Caki2 (cell line): ENCODE data around the gene OR7C1. TPM values are rescaled to one million over a fixed set of nuclear protein-coding genes. Genes with fewer than 3 reads are reported as not detected.

ENCODE experiments used
- DNase-seq: peaks from one replicate; pipeline ENCODE4 v3.0.0-alpha.2; 2015; ENCODE audit warnings: low read depth
- in situ Hi-C: cut with HindIII; loops from 2 replicates; pipeline ENCODE4 v1.10.0; 2016; ENCODE audit warnings: low sequenced_read_pairs, low pct_unique_long_range_greater_than_20kb, mixed read lengths
- total RNA-seq: library from RNA; depleted of rRNA; stranded (reverse); fragments of >200 nt; shearing (Covaris generic); gene quantifications from 2 replicates; pipeline ENCODE4 v1.2.3, GENCODE V29; 2014; ENCODE audit warnings: low replicate concordance; rRNA removed

Gene OR7C1
- total RNA-seq = not detected in 2 replicates

GRCh38 chr19:14835011-14835410 is at the start of gene OR7C1, which contains the start of gene OR7A5:
Gene OR7C1 (minus strand): TSS chr19:14835185. CDS start chr19:14800136, 35,049 bp downstream.
Gene OR7A5 (minus strand): TSS chr19:14835185. CDS start chr19:14828241, 6,944 bp downstream.
- in situ Hi-C loops = no loop called here
- DNase-seq = peak; percentile 26

DNA sequence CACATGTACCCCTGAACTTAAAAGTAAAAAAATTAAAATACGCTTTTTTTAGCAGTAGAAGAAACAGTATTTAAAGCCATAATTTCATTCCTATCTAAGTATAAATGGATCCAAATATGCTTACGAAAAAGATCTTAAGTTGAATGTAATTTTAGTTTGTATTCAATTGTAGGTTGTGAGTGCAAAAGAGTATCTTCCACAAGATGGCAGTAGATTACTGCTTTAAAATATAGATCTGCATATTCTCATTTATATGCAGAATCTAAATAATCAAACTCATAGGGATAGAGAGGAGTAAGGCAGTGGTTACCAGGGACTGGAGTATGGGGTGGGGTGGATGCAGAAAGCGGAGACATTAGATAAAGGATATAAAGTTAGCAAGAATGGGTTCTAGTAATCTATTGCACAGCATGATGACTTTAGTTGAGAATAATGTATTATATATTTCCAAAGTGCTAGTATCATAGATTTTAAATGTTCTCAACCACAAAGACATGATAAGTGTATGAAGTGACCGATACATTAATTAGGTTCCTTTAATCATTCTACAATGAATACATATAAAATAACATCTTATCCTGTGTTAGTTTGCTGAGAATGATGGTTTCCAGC is 36.7 kb upstream of the OR7C1 start:
- DNase-seq = peak; percentile 11
- in situ Hi-C loops = no loop called here

GRCh38 chr19:14868497-14868896 is 33.5 kb upstream of the OR7C1 start:
- in situ Hi-C loops = no loop called here
- no peak for DNase-seq

DNA sequence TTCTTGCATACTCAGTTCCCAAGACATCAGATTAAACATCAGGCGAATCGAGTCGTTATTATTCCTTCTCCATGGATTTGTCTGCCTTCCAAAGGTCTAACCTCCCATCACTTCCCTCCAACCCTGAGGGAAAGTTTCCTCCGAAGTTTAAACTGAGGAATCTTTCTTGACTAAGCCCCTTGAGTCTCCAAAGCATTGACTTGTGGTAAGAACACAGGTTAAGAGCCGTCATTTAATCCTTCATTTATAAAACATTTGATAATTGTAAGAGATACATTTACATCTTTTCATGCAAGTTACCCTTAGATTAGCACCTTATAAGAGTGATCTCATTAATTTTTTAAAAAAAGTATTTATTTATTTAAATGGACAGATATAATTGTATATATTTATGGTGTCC is 13.8 kb upstream of the OR7C1 start, which contains the start of gene OR7A10:
TSS of gene OR7A10 (minus strand) at position 101 of the 400 bp plus-strand sequence. CDS start 7,045 bp downstream, outside the sequence.
- in situ Hi-C loops = no loop called here

GRCh38 chr19:14843578-14843977 is 8.6 kb upstream of the OR7C1 start:
- in situ Hi-C loops = no loop called here

More for the DNA sequence above, 13.8 kb upstream of the OR7C1 start, which contains the start of gene OR7A10:
- DNase-seq = no peak

GRCh38 chr19:14843169-14843568 is 8.2 kb upstream of the OR7C1 start:
- in situ Hi-C loops = no loop called here
- DNase-seq = no peak

More at GRCh38 chr19:14843578-14843977, 8.6 kb upstream of the OR7C1 start:
- no peak for DNase-seq

DNA sequence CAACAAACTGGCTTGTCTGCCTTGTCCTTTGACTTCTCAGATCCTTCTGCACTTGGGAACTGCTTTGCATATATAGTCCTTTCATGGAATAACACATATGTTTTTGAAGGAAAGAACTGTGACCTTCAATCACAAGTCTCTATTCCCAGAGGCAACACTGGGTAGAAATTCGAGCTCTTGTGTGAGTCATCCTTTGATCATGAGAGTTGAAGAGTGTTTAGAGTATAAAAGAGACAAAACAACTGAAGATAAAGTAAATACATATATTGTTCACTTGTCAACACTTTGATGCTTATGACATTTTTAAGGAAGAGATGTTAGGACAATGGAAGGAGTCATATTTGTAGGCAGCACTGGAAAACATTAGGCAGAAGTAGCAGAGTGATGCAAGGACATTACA is 5.2 kb upstream of the OR7C1 start:
- in situ Hi-C loops = no loop called here
- DNase-seq = no peak

GRCh38 chr19:14837391-14837790 is 2.4 kb upstream of the OR7C1 start:
- in situ Hi-C loops = no loop called here
- no peak for DNase-seq

DNA sequence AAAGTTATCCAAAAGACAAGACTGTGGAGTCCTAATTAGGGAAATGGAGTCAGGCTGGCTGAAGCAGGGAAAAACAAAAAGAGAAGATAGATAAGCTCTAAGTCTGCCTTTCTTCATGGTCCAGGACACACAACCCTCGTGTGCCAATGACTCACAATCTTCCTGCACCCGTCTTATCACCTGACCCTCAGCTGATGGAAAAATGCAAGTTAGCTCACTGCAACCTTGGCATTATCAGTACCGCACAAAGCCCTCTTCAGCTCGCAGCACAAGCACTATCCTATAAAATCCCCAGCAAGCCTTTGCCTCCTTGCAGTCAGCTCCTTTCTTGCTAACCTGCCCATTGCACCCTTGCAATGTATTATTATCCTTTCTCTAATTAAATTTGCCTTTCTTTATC is 4.3 kb downstream of the OR7C1 start:
- DNase-seq = peak; percentile 54
- in situ Hi-C loops = no loop called here

DNA sequence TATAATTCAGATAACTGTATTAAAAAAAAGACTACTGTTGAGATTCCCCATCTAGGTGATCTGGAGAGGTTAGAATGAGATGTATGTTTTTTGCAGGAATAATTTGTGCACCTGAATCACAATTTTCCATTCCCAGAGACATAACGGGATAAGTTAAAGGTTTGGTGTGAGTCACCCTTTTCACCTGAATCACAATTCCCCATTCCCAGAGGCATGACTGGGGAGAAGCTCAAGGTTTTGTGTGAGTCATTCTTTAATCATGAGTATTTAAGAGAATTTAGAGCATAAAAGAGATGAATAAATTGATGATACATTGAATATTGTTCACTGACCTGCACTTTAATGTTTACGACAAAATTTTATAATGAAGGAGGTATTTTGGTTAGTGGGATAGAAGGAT is 9.0 kb downstream of the OR7C1 start:
- DNase-seq = no peak
- in situ Hi-C loops = no loop called here

- DNase-seq = no peak
- in situ Hi-C loops = no loop called here
These were observed 13.0 kb downstream of the OR7C1 start for GRCh38 chr19:14821937-14822336.

GRCh38 chr19:14818588-14818987 is 16.4 kb downstream of the OR7C1 start:
- DNase-seq = no peak
- in situ Hi-C loops = no loop called here

- no peak for DNase-seq
- in situ Hi-C loops = no loop called here
These were observed 17.9 kb downstream of the OR7C1 start for GRCh38 chr19:14817052-14817451.

- no peak for DNase-seq
- in situ Hi-C loops = no loop called here
These were observed 19.9 kb downstream of the OR7C1 start for GRCh38 chr19:14814982-14815652.

DNA sequence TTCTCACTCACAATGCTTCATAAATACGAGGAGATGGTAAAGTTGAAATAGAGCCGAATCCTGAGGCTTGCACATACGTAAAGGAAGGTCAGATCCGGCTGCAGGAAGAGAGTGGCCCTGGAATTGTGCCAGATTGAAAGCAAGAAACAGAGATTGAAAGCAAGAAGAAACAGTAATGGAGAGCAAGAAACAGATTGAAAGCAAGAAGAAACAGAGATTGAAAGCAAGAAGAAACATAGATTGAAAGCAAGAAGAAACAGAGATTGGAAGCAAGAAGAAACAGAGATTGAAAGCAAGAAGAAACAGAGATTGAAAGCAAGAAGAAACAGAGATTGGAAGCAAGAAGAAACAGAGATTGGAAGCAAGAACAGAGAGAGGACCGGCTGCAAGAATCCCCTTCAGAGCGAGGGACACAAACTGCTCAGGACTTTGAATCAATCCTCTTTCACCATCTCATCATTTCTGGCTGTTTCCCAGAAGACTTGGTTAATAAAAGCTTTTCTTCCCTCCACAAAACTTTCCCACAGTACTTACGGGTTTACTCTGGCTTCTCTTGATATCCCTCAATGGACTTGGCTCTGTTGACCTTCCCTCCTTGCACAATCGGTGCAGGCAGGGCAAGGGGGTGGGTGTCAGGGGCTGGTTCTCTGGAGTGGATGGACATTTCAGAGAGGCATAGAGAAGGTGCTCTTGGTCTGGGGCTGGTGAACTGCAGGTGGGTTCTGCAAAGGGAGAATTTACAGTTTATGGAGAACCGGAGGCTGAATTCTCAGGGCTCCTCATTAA is 25.5 kb downstream of the OR7C1 start:
- no peak for DNase-seq
- in situ Hi-C loops = no loop called here

DNA sequence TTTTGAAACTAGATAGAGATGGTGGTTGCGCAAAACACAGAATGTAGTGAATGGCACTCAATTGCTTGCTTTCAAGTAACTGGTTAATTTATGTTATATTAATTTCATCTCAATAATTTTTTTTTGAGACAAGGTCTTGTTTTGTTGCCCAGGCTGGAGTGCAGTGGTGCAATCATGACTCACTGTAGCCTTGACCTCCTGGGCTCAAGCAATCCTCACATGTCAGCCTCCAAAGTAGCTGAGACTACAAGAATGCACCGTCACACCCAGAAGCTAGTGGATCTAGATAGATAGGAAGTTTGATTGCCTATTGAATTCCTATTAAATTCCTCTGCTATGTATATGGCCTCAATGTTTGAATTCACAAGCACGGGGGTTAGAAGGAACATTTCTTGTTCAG is 30.2 kb downstream of the OR7C1 start:
- in situ Hi-C loops = no loop called here

GRCh38 chr19:14798760-14799159 is 36.2 kb downstream of the OR7C1 start:
- no peak for DNase-seq
- in situ Hi-C loops = no loop called here

More for the DNA sequence above, 30.2 kb downstream of the OR7C1 start:
- DNase-seq = no peak

- no peak for DNase-seq
- in situ Hi-C loops = no loop called here
These were observed 39.0 kb downstream of the OR7C1 start for GRCh38 chr19:14796021-14796420.
